ENCODE results near the gene PHYKPL.

- no peak for TF ChIP-seq CTCF (IDR thresholded peaks at IDR 0.05)
- TF ChIP-seq POLR2A (IDR thresholded peaks at IDR 0.05), result no peak
Measured at GRCh38 chr5:178257650-178258049, 25.0 kb upstream of the PHYKPL start.

All from adrenal gland (tissue), 5 donors.